AG04449 (cell line): ENCODE data around the gene MOCS1.
A peak's percentile ranks its signal among the peaks of the same experiment; 100 is the strongest.

Experiments
- CTCF ChIA-PET: fragments of 350-600 bp; formaldehyde crosslinking; extraction: SDS; loops from one replicate; lab custom pipeline; 2021; ENCODE audit warnings: antibody characterized with exemption; lab: Yijun Ruan, JAX
- POLR2A ChIA-PET: fragments of 400-600, 350-600 bp; formaldehyde crosslinking; extraction: SDS; loops from one replicate; lab custom pipeline; 2020; ENCODE audit warnings: antibody characterized with exemption, inconsistent platforms; lab: Yijun Ruan, JAX
- DNase-seq: peaks from one replicate; pipeline ENCODE4 v3.0.0-alpha.2; 2010; ENCODE audit warnings: low read depth, low spot score
- H3K4me3 ChIP-seq: 2 replicates; pipeline ENCODE4 v1.5.1; 2011; ENCODE audit warnings: low read depth, mild to moderate bottlenecking, control low read depth, low read length
- TF ChIP-seq, protein P1 (sequence below): IDR thresholded peaks from one replicate; pipeline ENCODE4 v1.5.1; 2011; ENCODE audit warnings: mild to moderate bottlenecking, moderate library complexity, low read length, control low read depth, inconsistent platforms; ENCODE audit not compliant: insufficient read depth; ENCODE audit errors: missing control alignments

MOCS1 gene

DNA sequence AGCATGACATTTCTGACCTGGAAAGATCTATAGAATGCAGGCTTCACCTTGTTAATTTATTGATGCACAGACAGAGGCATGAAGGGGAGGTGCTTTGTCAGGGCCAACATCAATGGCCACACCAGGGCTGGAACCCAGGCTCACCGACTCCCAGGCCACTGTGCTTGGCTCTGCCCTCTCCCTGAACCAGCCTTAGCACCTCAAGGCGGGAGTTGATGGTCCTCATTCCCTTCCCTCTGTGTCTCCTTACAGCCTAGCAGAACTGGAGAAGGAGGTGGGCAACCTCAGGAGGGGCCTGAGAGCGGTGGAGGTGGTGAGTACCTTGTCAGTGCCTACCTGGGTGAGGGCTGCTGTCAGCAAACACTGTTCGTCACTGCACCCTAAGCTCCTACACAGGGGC, 35.6 kb downstream of the MOCS1 start:
- CTCF ChIA-PET, result interaction anchor here (1.1 kb wide), 1 partner anchor 33 kb away, joined by 3 read pairs; no protein-coding TSS in a partner anchor
- DNase-seq, result no peak
- POLR2A ChIA-PET, result no interaction called here

DNA sequence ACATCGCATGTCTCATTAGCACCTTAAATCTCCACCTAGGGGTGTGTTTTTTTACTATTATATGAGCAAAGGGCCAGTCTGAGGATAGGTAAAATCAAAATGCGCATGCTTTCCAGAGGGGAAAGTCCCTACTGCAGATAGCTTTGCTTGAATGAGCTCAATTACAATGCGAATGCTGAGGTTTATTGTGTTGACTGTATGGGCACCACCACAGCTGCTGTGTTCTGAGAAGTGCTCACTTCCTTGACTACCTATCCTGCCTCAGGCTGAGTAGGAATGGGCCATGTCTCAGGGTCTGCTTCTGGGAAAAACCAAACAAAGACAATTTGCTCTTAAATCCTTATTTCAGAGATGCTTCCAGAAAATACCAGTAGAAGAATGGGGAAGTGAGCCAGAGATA, 36.6 kb downstream of the MOCS1 start:
- POLR2A ChIA-PET, result no interaction called here
- H3K4me3 ChIP-seq, result no peak overlapping the region
- CTCF ChIA-PET, result no interaction called here
- no peak for DNase-seq
- TF ChIP-seq, protein P1, sequence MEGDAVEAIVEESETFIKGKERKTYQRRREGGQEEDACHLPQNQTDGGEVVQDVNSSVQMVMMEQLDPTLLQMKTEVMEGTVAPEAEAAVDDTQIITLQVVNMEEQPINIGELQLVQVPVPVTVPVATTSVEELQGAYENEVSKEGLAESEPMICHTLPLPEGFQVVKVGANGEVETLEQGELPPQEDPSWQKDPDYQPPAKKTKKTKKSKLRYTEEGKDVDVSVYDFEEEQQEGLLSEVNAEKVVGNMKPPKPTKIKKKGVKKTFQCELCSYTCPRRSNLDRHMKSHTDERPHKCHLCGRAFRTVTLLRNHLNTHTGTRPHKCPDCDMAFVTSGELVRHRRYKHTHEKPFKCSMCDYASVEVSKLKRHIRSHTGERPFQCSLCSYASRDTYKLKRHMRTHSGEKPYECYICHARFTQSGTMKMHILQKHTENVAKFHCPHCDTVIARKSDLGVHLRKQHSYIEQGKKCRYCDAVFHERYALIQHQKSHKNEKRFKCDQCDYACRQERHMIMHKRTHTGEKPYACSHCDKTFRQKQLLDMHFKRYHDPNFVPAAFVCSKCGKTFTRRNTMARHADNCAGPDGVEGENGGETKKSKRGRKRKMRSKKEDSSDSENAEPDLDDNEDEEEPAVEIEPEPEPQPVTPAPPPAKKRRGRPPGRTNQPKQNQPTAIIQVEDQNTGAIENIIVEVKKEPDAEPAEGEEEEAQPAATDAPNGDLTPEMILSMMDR, result no peak

More for the DNA sequence above, 35.6 kb downstream of the MOCS1 start:
- TF ChIP-seq, protein P1, result no peak
- no peak overlapping the region for H3K4me3 ChIP-seq

DNA sequence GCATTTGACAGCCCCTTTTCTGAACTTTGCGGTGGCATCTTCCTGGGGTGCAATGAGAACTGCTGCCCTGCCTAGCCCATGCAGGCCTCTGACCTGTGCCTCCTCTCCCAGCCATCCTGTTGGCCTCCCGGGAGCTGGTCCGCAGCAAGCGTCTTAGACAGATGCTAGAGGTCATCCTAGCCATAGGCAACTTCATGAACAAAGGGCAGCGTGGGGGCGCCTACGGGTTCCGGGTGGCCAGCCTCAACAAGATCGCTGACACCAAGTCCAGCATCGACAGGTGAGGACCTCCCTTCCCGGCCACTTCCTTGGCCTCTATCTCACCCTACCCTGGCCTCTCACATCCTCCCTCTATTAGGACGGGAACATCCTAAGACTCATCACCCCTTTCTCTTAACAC, 37.6 kb downstream of the MOCS1 start:
- POLR2A ChIA-PET, result no interaction called here
- CTCF ChIA-PET, result interaction anchor here (0.9 kb wide), 1 partner anchor 83 kb away, joined by 3 read pairs; no protein-coding TSS in a partner anchor
- no peak overlapping the region for H3K4me3 ChIP-seq
- TF ChIP-seq, protein P1, result no peak
- DNase-seq, result no peak

DNA sequence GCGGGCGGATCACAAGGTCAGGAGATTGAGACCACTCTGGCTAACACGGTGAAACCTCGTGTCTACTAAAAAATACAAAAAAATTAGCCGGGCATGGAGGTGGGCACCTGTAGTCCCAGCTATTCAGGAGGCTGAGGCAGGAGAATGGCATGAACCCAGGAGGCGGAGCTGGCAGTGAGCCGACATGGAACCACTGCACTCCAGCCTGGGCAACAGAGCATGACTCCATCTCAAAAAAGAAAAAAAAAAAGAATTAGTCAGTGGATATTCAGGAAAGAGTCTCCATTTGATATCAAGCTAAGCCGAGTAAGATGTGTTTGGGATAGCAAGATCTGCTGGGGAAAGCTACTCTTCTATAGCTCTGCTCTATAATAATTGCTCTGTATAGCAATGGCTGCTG, 41.0 kb downstream of the MOCS1 start:
- POLR2A ChIA-PET, result interaction anchor here (0.7 kb wide), 1 partner anchor 532 kb away, joined by 4 read pairs; no protein-coding TSS in a partner anchor
- TF ChIP-seq, protein P1, result no peak

DNA sequence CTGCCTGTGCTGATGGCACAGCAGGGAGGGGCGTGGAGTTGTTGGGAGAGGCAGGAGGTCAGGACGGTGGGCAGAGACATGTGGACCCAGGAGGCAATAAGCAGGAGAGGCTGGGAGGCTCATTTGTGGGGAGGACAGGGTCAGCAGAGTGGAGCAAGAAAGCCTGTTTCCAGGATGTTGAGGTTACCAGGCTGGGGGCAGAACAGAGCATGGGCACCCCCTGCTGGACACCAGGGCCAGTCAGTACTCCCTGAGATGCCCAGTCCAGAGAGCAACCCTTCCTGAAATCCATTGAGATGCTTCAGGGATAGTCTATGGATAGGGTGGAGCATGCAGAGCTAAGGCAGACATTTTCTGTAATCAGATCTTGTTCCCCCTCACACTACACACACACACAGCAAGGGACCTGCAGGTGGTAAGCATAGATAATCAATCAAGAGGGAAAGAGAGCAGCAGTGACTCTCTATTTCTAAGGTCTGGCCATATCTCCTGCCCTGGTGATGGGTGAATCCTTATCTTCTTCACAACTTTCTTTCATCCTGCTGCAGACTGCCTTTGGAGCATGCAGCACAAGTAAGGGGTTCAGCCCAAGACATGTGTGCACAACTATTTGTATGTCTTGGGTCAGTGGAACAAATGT, 41.7 kb downstream of the MOCS1 start:
- H3K4me3 ChIP-seq, result no peak overlapping the region
- TF ChIP-seq, protein P1, result peak; percentile 89
- peak; percentile 10 for DNase-seq
- CTCF ChIA-PET, result interaction anchor here (0.6 to 12.0 kb wide), 30 partner anchors 9 to 542 kb away, joined by 3 to 180 read pairs (median 4); partner anchors contain the start of gene DAAM2
- POLR2A ChIA-PET, result no interaction called here

More for the DNA sequence above, 41.0 kb downstream of the MOCS1 start:
- H3K4me3 ChIP-seq, result no peak overlapping the region
- no peak for DNase-seq
- CTCF ChIA-PET, result interaction anchor here (0.6 to 12.0 kb wide), 29 partner anchors 8 to 543 kb away, joined by 3 to 180 read pairs (median 4); partner anchors contain the start of gene DAAM2

DNA sequence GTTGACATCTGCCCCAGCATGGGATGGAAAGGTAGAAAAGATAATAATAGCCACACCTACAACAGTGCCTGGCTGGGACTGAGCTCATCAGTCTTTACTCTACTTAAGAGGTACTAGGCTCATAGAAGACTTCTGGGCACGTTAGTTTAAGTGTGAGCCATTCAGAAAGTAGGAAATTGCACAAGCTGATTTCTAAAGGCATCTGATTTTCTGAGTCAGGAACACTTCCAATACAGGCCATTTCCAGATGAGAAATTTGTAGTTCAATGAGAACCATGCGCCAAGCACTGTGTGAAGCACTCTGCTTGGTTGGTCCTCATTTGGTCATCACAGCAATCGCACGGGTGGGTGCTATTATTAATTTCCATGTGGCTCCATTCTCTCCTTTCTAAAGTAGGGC, 42.3 kb downstream of the MOCS1 start:
- DNase-seq, result no peak
- CTCF ChIA-PET, result interaction anchor here (0.8 to 12.0 kb wide), 23 partner anchors 9 to 530 kb away, joined by 3 to 180 read pairs (median 4); partner anchors contain the start of gene DAAM2
- POLR2A ChIA-PET, result no interaction called here
- TF ChIP-seq, protein P1, result no peak
- H3K4me3 ChIP-seq, result no peak overlapping the region
